ENCODE results near the gene PRLR.
"Not testable (repeated sequence)": the region's sequence is repeated elsewhere in the genome, so short reads cannot be mapped to it uniquely, and the experiment has no call there.

The PRLR gene

GRCh38 chr5:35230038-35230611, at the start of gene PRLR:
Gene PRLR, minus strand, starts transcription at chr5:35230487. Its CDS starts 140,867 bp downstream, at chr5:35089620.
- DNase-seq: no peak

GRCh38 chr5:35274839-35275509, 44.7 kb upstream of the PRLR start:
- DNase-seq: no peak

GRCh38 chr5:35269006-35269405, 38.7 kb upstream of the PRLR start:
- no peak for DNase-seq

GRCh38 chr5:35266276-35266675, 36.0 kb upstream of the PRLR start:
- DNase-seq: no peak

GRCh38 chr5:35264509-35264908, 34.2 kb upstream of the PRLR start:
- no peak for DNase-seq

GRCh38 chr5:35263266-35263877, 33.1 kb upstream of the PRLR start:
- no peak for DNase-seq

GRCh38 chr5:35253582-35253981, 23.3 kb upstream of the PRLR start:
- DNase-seq: no peak

- DNase-seq: no peak
These were observed 22.7 kb upstream of the PRLR start for GRCh38 chr5:35252963-35253362.

GRCh38 chr5:35248843-35249780, 18.8 kb upstream of the PRLR start:
- no peak for DNase-seq

GRCh38 chr5:35247648-35248034, 17.4 kb upstream of the PRLR start:
- DNase-seq: no peak

GRCh38 chr5:35246900-35247647, 16.8 kb upstream of the PRLR start:
- no peak for DNase-seq

GRCh38 chr5:35246411-35246810, 16.1 kb upstream of the PRLR start:
- DNase-seq: no peak

- not testable (repeated sequence) for DNase-seq
These were observed 15.1 kb upstream of the PRLR start for GRCh38 chr5:35245371-35245770.

GRCh38 chr5:35244171-35244570, 13.9 kb upstream of the PRLR start:
- DNase-seq: no peak

- no peak for DNase-seq
These were observed 12.5 kb upstream of the PRLR start for GRCh38 chr5:35242702-35243258.

GRCh38 chr5:35240892-35241291, 10.6 kb upstream of the PRLR start:
- DNase-seq: no peak

GRCh38 chr5:35239911-35240610, 9.8 kb upstream of the PRLR start:
- no peak for DNase-seq

- DNase-seq: no peak
These were observed 9.2 kb upstream of the PRLR start for GRCh38 chr5:35239476-35239875.

- no peak for DNase-seq
These were observed 7.5 kb upstream of the PRLR start for GRCh38 chr5:35237580-35238376.

GRCh38 chr5:35236770-35237169, 6.5 kb upstream of the PRLR start:
- DNase-seq: no peak

GRCh38 chr5:35233601-35234000, 3.3 kb upstream of the PRLR start:
- DNase-seq: no peak
